HL-60 (cell line): Measurements from ENCODE around the gene ASIC1.
"Not testable (repeated sequence)": the region's sequence is repeated elsewhere in the genome, so short reads cannot be mapped to it uniquely, and the experiment has no call there.

Experiments
- DNase-seq, 2 experiments: peaks; one replicate each; pipeline ENCODE4 v3.0.0-alpha.2; 2010 to 2020; ENCODE audit warnings: low read depth in 1 of 2, low spot score in 1 of 2
- H3K27ac ChIP-seq: fragments of 250-450 bp; sonication (Bioruptor Pico); replicated peaks from 2 replicates; pipeline ENCODE4 v1.5.1; 2020; ENCODE audit warnings: mild to moderate bottlenecking, moderate library complexity
- H3K27me3 ChIP-seq: fragments of 250-450 bp; sonication (Bioruptor Pico); 2 replicates; pipeline ENCODE4 v1.5.1; 2021; ENCODE audit warnings: mild to moderate bottlenecking, moderate library complexity; ENCODE audit not compliant: insufficient read depth, poor library complexity, severe bottlenecking
- H3K4me3 ChIP-seq: replicated peaks from 2 replicates; pipeline ENCODE4 v1.5.1; 2011; ENCODE audit warnings: mild to moderate bottlenecking, control low read depth, low read length; ENCODE audit not compliant: insufficient read depth
- CTCF ChIP-seq: IDR thresholded peaks from one replicate; pipeline ENCODE4 v1.5.1; 2011; ENCODE audit warnings: low read length, control low read depth, inconsistent platforms; ENCODE audit not compliant: insufficient read depth
- GABPA ChIP-seq: IDR thresholded peaks from 2 replicates; pipeline ENCODE4 v1.6.1; 2012; ENCODE audit warnings: low read depth
- POLR2AphosphoS5 ChIP-seq: IDR thresholded peaks from 2 replicates; pipeline ENCODE4 v1.6.1; 2012; ENCODE audit warnings: low read depth
- SPI1 ChIP-seq: IDR thresholded peaks from 2 replicates; pipeline ENCODE4 v1.6.1; 2012; ENCODE audit warnings: low read depth, mild to moderate bottlenecking, borderline replicate concordance
- TF ChIP-seq, protein P1 (sequence below): IDR thresholded peaks from 2 replicates; pipeline ENCODE4 v1.6.1; 2012; ENCODE audit warnings: low read depth; ENCODE audit not compliant: insufficient replicate concordance

The ASIC1 gene

GRCh38 chr12:50025187-50026059 is 32.0 kb upstream of the ASIC1 start, which contains the start of gene RACGAP1:
RACGAP1 (minus strand) TSS chr12:50025494; CDS start chr12:50016715, 8,779 bp downstream.
- peak within 1 kb of the TSS; percentile 90 for H3K4me3 ChIP-seq
- H3K27me3 ChIP-seq: no peaks in the 10 kb centered on the region
- H3K27ac ChIP-seq: peak within 1 kb of the TSS; percentile 93
- DNase-seq: peak; percentile 95 to 98
- TF ChIP-seq, protein P1, sequence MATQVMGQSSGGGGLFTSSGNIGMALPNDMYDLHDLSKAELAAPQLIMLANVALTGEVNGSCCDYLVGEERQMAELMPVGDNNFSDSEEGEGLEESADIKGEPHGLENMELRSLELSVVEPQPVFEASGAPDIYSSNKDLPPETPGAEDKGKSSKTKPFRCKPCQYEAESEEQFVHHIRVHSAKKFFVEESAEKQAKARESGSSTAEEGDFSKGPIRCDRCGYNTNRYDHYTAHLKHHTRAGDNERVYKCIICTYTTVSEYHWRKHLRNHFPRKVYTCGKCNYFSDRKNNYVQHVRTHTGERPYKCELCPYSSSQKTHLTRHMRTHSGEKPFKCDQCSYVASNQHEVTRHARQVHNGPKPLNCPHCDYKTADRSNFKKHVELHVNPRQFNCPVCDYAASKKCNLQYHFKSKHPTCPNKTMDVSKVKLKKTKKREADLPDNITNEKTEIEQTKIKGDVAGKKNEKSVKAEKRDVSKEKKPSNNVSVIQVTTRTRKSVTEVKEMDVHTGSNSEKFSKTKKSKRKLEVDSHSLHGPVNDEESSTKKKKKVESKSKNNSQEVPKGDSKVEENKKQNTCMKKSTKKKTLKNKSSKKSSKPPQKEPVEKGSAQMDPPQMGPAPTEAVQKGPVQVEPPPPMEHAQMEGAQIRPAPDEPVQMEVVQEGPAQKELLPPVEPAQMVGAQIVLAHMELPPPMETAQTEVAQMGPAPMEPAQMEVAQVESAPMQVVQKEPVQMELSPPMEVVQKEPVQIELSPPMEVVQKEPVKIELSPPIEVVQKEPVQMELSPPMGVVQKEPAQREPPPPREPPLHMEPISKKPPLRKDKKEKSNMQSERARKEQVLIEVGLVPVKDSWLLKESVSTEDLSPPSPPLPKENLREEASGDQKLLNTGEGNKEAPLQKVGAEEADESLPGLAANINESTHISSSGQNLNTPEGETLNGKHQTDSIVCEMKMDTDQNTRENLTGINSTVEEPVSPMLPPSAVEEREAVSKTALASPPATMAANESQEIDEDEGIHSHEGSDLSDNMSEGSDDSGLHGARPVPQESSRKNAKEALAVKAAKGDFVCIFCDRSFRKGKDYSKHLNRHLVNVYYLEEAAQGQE: peak; percentile 70
- TF ChIP-seq POLR2AphosphoS5: peak; percentile 86
- TF ChIP-seq GABPA: peak; percentile 61
- no peak for TF ChIP-seq SPI1
- TF ChIP-seq CTCF: no peak

GRCh38 chr12:50026691-50027090 is 30.7 kb upstream of the ASIC1 start:
- Histone ChIP-seq H3K27me3 (no peaks in the 10 kb centered on the region), H3K4me3 (no peak overlapping the region), H3K27ac (no peak overlapping the region)
- TF ChIP-seq POLR2AphosphoS5 (no peak), CTCF (no peak), GABPA (no peak), SPI1 (no peak)
- TF ChIP-seq, protein P1: no peak
- DNase-seq: no peak

GRCh38 chr12:50030449-50030848 is 26.9 kb upstream of the ASIC1 start:
- not testable (repeated sequence) for H3K27ac ChIP-seq, H3K4me3 ChIP-seq, H3K27me3 ChIP-seq
- DNase-seq: peak in 1 of 2 experiments; percentile 49

GRCh38 chr12:50032515-50032853 is 24.9 kb upstream of the ASIC1 start:
- no peaks in the 10 kb centered on the region for H3K27me3 ChIP-seq
- H3K4me3 ChIP-seq: peak overlapping the region; percentile 55
- TF ChIP-seq, protein P1: no peak
- TF ChIP-seq POLR2AphosphoS5 (no peak), GABPA (no peak), CTCF (no peak), SPI1 (no peak)
- DNase-seq: no peak
- H3K27ac ChIP-seq: peak overlapping the region; percentile 82
